LHCN-M2 (cell line): ENCODE measurements around the gene LCA5. TPM values are rescaled to one million over a fixed set of nuclear protein-coding genes. Genes with fewer than 3 reads are reported as not detected.
"Not testable (repeated sequence)": the region's sequence is repeated elsewhere in the genome, so short reads cannot be mapped to it uniquely, and the experiment has no call there.

Experiments used
- DNase-seq: peaks from one replicate; pipeline ENCODE4 v3.0.0-alpha.2; 2012; ENCODE audit warnings: low read depth
- total RNA-seq: library from RNA; depleted of rRNA; stranded (reverse); fragments of >200 nt; gene quantifications from 2 replicates; pipeline ENCODE4 v1.2.3, GENCODE V29; 2014; rRNA removed

LCA5 gene
- total RNA-seq, 1 experiment from 2014 or later, result 3.6 TPM

DNA sequence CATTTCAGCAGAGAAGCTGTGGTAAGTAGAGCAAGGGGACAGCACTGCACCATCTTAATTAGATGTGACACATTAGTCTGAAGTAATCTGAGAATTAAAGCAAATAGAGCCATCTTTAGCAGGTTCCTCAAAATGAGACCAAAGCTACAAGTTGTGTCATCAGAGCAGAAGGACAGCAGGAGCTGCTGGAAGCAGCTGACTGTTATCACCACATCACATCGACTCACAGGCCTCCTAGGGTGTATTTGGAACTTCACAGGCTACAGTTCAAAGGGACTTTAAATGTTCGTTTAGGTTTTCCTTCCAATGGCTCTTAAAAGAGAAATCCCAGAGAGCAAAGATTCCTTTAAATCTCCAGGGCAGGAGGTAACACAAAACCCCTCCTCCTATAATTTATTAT lies 69.5 kb downstream of the LCA5 start:
- peak; percentile 24 for DNase-seq

DNA sequence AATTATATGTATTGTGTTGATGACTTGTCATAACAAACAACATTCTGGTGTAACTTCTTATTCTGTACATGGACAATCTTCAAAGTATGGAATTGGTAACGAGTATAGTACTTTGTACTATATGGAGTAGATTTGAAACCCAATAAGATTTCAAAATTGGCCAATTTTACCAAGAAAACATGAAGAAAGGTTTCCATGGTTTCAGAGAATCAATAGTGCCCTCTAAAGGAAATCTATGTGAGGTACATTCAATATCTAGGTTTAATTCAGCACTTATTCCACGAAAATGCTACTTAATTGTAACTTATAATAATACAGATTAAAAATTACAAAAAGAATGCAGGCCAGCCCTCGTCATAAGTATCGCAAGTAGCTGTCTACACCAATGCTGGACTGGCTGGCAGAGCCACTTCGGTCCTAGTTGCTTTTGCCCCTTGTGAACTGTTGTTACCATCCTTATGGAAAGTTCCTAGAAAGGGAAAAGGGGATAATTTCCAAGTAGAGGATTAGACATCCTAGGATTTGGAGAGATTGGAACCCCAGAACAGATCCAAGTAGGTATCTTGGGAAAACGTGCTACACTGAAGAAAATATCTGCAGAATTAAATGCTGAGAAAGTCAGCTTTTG lies 70.9 kb downstream of the LCA5 start:
- peak; percentile 49 for DNase-seq

DNA sequence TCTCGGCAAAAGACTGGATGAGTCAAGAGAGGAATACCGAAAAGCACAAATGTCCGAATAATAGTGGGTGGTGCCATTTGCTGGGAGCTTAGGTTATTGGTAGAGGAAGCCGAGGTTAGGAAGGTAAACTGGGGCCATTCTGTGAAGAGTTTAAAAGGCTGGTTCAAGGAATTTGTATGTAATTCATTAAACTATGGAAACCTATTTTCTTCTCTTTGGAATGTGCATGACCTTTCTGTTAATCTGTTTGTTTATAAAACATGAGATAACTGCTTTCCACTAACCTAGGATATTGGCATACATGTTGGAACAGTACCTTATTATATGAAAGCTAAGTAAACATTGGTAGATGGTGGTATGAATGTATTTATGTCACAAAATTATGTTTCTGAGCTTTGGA lies 71.8 kb downstream of the LCA5 start:
- DNase-seq, result no peak

DNA sequence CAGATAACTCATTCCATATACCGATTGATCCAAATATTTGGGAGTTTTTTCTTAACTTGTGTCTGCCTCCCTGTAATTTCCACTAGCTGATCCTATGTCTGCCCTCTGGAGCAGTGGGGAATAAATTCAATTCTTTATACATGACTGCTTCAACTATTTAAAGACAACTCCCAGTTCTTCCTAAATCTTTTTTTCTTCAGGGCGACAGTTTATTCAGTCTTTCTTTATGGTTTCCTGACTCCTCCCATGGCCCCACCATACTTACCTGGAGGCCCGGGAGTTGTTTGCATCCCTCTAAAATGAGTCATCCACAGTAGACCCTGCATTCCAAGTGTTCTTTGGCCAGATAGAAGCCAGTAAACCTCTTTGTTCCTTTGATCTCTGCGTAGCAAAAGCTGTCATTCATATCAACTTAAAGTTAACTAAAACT lies 73.6 kb downstream of the LCA5 start:
- DNase-seq, result no peak

DNA sequence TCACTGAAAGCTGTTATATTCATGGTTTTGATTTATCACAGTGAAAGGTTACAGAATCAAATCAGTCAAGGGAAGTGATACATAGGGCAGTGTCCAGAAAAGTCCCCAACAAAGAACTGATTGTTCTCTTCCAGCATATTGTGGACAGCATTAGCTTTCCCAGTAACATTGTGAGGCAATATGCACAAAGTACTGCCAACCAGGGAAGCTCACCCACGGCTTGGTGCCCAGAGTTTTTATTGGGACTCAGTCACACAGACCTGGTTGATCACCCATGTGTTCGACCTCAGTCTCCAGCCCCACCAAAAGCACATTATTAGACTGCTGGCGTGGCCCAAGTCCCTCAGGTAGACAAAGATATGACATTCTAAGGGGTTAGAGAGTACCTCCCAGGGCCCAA lies 76.0 kb downstream of the LCA5 start:
- DNase-seq, result no peak

DNA sequence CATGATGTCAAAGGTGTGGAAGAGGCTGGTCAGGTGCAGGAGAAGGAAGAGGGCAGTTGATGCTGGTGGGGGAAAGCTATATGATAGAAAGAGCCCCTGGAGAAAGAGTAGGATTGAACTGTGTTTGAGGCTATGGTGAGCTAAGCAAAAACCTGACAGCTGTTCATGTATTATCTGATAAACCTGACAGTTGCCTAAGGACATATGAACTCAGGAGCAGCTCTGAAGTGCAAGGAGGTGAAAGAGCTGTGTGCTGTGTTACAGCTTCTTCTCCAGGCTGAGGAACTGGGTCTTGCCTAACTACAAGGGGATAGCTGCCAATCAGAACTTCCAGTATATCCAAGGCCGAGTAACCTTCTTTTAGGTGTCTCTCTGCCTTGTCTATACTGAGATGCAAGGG lies 81.8 kb downstream of the LCA5 start:
- DNase-seq, result no peak

DNA sequence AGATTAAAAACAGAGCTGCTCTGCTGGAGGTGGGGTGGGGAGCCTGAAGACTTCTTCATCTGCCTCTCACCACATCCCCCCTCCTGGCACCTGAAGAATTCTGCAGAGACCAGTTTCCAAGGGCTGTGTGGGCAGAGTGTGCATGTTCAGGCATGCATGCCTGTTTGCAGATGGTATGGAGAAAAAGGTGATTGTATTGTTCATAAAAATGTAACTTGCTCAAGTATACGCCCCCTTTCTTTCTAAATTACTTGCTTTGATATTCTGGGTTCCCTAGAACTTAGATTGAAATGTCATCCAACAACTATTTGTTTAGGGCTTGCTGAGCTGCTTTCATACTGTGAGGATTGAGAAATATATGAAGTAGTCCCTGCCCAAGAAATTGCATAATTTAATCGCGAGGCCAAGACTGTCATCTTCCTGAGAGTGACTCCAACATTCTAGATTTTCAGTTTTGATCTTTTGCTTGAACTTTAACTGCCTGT lies 83.6 kb downstream of the LCA5 start:
- peak; percentile 42 for DNase-seq

DNA sequence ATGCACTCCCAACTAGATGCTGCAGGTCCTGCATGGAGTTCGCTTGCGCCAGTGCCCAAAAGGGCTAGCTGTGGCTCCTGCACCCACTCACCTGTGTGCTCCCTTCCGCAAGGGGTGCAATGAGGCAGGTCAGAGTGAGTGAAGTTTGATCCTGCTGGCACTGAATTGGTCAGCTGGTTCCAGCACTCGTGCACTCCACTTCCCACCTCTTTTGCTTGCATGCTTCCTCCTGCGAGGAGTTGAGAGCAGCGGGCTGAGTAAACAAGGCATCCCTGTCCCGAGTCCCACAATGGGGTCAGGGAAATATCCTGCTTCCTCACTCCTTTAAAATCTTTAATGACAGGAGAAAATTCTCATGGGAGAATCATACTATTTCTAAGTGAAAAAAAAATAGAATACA lies 86.2 kb downstream of the LCA5 start:
- DNase-seq, result no peak

DNA sequence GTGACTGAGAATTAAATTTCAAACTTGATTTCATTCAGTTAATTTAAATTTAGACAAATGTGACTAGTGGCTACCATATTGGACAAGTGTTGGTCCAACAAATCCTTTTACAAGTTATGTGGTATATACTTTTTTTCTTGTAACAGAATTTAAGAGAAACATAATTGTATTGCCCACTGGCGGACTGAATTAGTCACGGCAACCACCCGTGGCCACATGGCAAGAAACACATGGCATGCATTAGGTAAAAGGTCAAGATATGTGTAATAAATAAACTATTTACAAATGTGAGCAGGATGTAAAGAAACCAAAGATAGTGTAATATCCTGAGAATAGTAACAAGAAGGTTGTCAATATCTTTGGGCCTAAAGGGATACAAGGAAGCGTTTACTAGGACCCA lies 91.2 kb downstream of the LCA5 start:
- no peak for DNase-seq

DNA sequence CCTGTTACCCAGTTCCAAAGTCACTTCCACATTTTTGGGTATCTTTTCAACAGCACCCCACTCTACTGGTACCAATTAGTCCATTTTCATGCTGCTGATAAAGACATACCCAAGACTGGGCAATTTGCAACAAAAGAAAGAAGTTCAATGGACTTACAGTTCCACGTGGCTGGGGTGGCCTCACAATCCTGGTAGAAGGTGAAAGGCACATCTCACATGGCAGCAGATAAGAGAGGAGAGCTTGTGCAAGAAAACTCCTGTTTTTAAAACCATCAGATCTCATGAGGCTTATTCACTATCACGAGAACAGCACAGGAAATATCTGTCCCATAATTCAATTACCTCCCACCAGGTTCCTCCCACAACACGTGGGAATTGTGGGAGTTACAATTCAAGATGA lies 93.4 kb downstream of the LCA5 start:
- DNase-seq, result not testable (repeated sequence)

DNA sequence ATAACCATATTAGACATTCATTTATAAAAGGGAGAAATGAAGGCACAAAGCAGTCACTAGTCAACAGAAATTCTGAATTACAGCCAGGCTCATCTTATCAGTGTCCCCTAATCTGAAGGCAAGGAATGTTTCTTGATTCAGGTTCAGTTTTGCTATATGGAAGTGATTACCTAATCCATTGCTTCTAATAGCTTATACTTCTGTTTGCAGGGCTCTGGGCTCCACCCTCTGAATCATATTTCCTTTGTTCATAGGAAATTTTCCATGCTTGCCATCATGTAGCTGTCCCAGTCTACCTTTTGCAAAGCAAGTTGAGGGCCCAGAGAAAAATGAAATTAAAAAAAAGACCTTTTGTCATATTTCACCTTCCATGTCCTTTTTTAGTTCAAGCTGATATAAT lies 96.0 kb downstream of the LCA5 start:
- DNase-seq, result no peak

DNA sequence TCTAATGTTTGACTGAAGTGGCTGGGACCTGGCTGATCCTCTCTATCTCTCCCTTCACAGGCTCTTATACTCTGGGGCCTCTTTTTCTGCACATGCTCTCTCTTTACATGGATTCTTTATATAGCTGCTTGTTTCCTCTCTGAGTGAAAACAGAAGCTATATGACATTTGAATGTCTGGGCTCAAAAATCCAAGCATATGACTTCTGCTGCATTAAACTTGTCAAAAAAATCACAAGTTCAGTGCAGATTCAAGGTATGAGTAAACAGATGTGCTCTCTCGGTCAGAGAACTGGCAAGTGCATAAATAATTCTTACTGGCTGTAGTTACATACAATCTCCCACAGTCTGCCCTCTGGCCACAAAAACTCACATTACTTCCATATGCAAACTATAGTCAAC lies 96.6 kb downstream of the LCA5 start:
- no peak for DNase-seq

DNA sequence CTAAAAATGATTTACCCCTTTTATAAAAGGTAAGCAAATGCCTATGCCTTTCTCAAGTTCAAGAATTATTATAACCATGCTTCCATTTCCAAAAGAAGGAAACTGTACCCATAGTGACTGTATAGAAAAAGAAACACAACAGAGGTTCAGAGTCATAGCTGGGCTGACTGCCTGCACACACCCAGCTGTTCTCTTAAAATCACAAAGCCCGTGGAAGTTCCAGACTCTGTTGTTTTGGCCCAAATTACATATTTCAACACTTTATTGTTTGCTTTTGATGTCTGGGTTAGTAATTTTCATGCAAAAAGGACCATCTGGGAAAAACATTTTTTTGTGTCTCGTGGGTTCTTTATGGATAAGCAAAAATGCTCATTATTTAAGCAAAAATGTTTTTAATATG lies 99.2 kb downstream of the LCA5 start:
- DNase-seq, result peak; percentile 81

DNA sequence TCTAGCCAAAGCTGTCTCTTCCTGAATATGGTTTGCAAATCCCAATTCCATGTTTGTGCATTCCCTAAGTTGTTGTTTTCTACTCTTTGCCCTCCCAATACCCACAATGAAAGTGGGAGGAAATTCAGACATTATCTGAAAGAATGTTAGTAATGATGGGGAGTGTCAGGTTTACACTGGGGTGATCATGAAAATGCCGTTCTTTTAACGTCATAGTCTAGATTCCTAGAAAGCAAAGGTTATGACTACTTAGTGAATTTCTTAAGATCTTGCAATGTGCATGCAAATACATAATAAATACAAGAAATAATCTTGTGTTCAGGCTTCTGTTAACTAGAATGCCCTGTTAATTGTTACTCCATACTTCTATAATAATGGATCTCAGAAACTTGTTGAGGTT lies 101.0 kb downstream of the LCA5 start:
- peak; percentile 67 for DNase-seq

DNA sequence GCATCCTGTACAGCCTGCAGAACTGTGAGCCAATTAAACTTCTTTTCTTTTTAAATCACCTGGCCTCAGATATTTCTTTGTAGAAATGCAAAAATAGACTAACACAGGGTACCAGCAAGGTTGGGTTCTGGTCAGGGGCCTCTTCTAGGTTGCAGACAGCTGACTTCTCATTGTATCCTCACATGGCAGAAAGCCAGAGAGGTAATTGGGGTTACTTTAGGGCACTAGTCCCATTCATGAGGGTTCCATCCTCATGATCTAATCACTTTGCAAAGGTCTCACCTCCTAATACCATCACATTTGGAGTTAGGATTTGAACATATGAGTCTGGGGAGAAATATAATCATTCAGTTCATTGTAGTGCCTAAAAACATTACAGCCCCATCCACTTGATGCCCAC lies 101.5 kb downstream of the LCA5 start:
- no peak for DNase-seq

Other genes with a start within 250 kb of the LCA5 start
- 1.5 and 1.7 TPM in 2 replicates for gene SH3BGRL2, start 93.9 kb upstream of the LCA5 start, total RNA-seq